Bronchial epithelial cell (primary cell): ENCODE data around the gene PRCD. TPM values are rescaled to one million over a fixed set of nuclear protein-coding genes. Genes with fewer than 3 reads are reported as not detected.

Experiments
- DNase-seq: peaks from one replicate; pipeline ENCODE4 v3.0.0-alpha.2; 2010; ENCODE audit warnings: low read depth
- FAIRE-seq: peaks from 2 replicates; lab custom pipeline; 2011; peaks lifted over from hg19 to GRCh38; lab: Jason Lieb, UNC
- H3K27me3 ChIP-seq: 2 replicates; pipeline ENCODE4 v1.5.1; 2011; ENCODE audit warnings: low read length; ENCODE audit not compliant: control insufficient read depth, insufficient read depth
- H3K36me3 ChIP-seq: 2 replicates; pipeline ENCODE4 v1.5.1; 2011; ENCODE audit warnings: low read length; ENCODE audit not compliant: control insufficient read depth, insufficient read depth
- H3K4me3 ChIP-seq: 2 replicates; pipeline ENCODE4 v1.5.1; 2011; ENCODE audit warnings: mild to moderate bottlenecking, low read depth, low read length, control low read depth
- total RNA-seq: library from RNA; depleted of rRNA; stranded (reverse); fragments of >200 nt; gene quantifications from 2 replicates; pipeline ENCODE4 v1.2.1, GENCODE V29; 2014
- TF ChIP-seq, protein P1 (sequence below): IDR thresholded peaks from 2 replicates; pipeline ENCODE4 v1.5.1; 2011; ENCODE audit warnings: mild to moderate bottlenecking, moderate library complexity, low read length, control low read depth, inconsistent platforms; ENCODE audit not compliant: insufficient read depth, severe bottlenecking

Gene PRCD, protein sequence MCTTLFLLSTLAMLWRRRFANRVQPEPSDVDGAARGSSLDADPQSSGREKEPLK
- 0.13 TPM in 1 of 2 replicates, not detected in the other for total RNA-seq

DNA sequence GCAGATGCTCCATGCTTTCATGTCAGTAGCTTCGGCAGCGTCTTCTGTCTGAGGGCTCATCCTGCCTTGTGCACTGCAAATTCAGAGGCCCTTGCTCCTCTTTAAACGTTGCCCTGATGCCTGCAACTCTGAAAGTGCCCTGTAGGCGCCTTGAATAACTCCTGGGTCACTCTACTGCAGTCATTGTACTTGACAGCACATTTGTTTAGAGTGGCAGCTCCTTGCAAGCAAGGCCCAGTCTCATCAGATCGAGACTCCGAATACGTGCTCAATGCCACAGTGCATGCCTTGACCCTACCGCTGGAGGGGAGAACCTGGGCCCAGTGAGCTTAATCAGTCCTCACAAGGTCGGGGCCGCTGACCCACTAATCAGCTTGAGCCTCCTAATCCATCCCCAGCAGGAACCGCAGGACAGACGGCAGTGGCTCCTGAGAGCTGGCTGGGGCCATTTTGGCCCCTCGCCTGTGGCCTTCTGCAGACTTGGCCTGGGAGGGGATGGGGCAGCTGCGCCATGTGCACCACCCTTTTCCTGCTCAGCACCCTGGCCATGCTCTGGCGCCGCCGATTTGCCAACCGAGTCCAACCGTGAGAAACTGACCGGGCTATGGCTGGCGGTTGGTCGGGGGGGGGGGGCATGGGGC is at the start of gene PRCD:
Gene PRCD (plus strand): TSS at position 414 of the 641 bp plus-strand sequence. CDS start 98 bp downstream, at position 512.
- no peaks in the 10 kb centered on the region for H3K27me3 ChIP-seq
- H3K36me3 ChIP-seq = no peaks in the 10 kb centered on the region
- peak within 1 kb of the TSS; percentile 8 for H3K4me3 ChIP-seq
- FAIRE-seq (no peak), DNase-seq (no peak)
- TF ChIP-seq, protein P1, sequence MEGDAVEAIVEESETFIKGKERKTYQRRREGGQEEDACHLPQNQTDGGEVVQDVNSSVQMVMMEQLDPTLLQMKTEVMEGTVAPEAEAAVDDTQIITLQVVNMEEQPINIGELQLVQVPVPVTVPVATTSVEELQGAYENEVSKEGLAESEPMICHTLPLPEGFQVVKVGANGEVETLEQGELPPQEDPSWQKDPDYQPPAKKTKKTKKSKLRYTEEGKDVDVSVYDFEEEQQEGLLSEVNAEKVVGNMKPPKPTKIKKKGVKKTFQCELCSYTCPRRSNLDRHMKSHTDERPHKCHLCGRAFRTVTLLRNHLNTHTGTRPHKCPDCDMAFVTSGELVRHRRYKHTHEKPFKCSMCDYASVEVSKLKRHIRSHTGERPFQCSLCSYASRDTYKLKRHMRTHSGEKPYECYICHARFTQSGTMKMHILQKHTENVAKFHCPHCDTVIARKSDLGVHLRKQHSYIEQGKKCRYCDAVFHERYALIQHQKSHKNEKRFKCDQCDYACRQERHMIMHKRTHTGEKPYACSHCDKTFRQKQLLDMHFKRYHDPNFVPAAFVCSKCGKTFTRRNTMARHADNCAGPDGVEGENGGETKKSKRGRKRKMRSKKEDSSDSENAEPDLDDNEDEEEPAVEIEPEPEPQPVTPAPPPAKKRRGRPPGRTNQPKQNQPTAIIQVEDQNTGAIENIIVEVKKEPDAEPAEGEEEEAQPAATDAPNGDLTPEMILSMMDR = peak; percentile 15

DNA sequence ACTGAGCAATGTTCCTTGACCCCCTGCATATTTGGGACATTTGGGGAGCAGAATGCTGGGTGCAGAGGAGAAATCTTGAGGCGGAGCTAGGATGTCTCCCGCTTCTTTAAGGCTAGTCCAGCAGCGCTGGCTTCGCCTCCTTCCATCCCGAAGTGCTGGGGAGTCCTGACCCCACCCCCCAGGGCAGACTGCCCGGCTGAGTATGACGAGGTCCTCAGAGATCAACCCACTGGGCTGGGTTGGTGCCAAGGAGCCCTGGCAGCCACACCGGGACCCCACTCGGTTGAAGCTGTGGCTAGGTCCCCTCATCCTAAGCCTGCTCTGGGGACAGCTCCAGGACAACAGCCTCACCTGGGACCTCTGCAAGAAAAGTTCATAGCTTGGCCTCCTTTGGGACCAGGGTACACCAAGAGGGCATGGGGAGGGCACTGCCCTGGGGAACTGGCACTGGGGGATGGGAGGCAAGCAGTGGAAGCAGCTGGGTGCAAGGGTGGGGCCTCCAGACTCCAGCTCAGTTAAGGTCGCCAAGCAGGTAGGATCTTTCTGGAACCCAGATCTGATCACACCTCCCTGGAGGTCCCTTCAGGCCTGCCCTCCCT is 49.6 kb upstream of the PRCD start:
- Histone ChIP-seq H3K4me3 (no peak overlapping the region), H3K27me3 (no peaks in the 10 kb centered on the region), H3K36me3 (peaks cover 3% of the 10 kb centered on the region)
- no peak for DNase-seq
- TF ChIP-seq, protein P1 = no peak
- FAIRE-seq = no peak

DNA sequence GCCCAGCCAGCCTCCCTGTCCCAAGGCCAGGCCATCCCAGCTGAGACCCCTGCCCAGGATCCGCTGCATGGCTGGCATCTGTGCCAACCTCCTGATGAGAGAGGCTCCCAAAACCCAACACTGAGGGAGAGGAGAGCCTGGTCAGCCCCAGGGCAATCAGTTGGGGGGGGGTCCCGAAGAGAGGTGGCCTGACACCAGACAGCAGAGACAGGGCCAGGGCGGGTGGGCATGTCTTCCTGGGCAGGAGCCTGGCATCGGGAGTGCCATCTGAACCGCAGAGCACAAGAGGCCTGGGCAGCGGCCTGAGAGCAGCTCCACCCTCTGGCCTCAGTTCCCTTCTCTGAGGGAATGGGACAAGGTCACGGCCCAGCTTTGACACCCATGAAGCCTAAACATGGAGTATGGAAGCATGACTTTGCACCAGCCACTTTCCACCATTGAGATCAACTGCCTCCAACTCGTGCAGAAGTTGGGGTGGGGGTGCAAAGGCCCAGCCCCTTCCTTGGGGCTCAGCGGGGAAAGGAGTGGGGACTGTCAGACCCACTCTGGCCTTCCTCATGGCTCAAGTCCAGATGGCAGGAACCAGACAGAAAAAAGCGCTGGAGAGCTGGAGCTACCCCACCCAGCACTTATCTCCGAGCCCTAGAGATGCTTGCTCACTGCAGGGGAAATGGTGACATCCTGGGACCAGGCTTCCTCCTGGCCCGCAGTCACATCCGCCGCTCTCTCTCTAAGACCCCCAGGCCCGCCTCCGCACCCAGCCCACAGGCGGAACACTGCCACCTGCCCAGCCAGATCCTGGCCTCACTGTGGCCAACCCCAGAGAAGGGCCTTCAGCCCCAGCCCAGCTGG is 48.3 kb upstream of the PRCD start:
- FAIRE-seq (no peak), DNase-seq (no peak)
- Histone ChIP-seq H3K27me3 (no peaks in the 10 kb centered on the region), H3K36me3 (peaks cover 10% of the 10 kb centered on the region), H3K4me3 (no peak overlapping the region)
- TF ChIP-seq, protein P1 = no peak

DNA sequence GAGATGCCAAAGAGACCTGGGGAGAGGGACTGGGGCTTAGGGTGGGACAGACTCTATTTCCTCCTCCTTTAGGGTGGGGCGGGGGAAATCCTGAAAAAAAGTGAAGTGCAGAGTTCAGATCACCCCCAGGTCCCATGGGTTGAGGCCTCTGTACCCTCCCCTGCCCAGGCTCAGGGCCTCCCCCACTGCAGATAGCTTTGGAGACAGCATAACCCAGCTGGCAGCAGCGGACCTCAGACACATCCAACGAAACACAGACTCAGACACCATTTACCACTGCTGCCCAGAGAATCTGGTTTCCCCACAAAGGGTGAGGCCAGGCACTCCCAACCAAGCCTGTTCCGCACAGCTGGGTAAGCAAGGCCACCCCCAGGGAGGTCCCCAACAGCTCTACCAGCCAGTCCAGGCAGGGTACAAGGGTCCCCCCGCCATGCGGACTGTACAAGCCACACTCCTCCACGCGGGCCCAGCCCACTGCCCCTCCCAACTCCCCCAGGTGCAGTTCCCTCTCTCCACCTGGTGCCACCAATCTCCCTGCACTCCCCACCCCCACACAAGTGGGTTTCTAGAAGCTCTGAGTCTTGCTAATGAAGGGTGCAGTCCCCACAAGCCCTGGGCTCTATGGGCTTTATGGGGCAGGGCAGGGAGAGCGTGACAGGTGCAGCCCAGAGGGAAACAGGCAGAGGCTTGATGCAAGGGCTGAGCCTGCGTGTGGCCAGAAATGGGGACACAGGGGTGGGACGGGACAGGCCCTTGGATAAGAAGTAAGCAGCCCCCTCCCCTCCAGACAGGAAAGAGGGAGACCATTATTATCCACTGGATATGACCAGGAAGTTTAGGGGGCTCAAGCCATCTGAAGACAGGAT is 47.5 kb upstream of the PRCD start:
- no peak for DNase-seq
- no peak overlapping the region for H3K4me3 ChIP-seq
- TF ChIP-seq, protein P1 = no peak

DNA sequence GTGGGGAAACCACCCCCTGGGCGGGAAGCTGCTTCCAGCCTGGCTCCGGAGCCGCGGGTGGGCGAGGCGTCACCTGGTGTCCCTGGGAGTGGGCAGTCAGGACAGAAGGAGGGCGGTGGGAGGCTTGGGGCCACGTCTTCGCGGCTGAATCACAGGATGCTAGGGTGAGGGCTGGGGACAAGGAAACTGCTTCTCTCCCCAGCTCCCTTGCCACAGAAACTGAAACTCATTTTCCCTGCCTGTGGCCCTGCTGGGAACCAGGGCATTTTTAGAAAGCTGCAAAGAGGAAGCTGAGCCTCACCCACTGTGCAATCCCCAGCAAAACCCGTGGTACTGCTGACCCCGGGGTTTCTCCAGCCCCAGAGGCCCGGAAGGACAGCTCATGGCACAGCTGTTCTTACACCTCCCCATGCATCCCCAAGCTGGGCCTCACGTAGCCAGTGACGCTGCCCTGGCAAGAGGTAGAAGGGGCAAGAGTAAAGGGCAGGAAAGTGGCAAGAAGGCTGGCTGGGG is 46.8 kb upstream of the PRCD start:
- H3K36me3 ChIP-seq = peaks cover 7% of the 10 kb centered on the region
- H3K4me3 ChIP-seq = no peak overlapping the region
- H3K27me3 ChIP-seq = no peaks in the 10 kb centered on the region
- FAIRE-seq (no peak), DNase-seq (peak; percentile 71)
- TF ChIP-seq, protein P1 = no peak

More for the DNA sequence above, 47.5 kb upstream of the PRCD start:
- peaks cover 9% of the 10 kb centered on the region for H3K36me3 ChIP-seq
- FAIRE-seq = no peak
- H3K27me3 ChIP-seq = no peaks in the 10 kb centered on the region
